HG02840 (cell line): ENCODE data around the gene EPHB4.
"Not testable (repeated sequence)": the region's sequence is repeated elsewhere in the genome, so short reads cannot be mapped to it uniquely, and the experiment has no call there.

Source experiments
- ATAC-seq: cut with Tn5 transposase; IDR thresholded peaks from one replicate; pipeline ENCODE4 v1.9.1; 2021; ENCODE audit warnings: mild to moderate bottlenecking, moderate library complexity, moderate number of reproducible peaks; ENCODE audit not compliant: unreplicated experiment, low FRiP score

Gene EPHB4

DNA sequence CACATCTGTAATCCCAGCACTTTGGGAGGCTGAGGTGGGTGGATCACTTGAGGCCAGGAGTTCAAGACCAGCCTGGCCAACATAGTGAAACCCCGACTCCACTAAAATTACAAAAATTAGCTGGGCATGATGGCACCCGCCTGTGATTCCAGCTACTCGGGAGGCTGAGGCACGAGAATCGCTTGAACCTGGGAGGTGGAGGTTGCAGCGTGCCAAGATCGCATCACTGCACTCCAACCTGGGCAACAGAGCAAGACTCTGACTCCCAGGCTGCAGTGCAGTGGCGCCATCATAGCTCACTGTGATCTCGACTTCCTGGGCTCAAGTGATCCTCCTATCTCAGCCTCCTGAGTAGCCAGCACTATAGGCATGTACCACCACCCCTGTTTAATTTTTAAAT lies 27.6 kb upstream of the EPHB4 start:
- not testable (repeated sequence) for ATAC-seq

DNA sequence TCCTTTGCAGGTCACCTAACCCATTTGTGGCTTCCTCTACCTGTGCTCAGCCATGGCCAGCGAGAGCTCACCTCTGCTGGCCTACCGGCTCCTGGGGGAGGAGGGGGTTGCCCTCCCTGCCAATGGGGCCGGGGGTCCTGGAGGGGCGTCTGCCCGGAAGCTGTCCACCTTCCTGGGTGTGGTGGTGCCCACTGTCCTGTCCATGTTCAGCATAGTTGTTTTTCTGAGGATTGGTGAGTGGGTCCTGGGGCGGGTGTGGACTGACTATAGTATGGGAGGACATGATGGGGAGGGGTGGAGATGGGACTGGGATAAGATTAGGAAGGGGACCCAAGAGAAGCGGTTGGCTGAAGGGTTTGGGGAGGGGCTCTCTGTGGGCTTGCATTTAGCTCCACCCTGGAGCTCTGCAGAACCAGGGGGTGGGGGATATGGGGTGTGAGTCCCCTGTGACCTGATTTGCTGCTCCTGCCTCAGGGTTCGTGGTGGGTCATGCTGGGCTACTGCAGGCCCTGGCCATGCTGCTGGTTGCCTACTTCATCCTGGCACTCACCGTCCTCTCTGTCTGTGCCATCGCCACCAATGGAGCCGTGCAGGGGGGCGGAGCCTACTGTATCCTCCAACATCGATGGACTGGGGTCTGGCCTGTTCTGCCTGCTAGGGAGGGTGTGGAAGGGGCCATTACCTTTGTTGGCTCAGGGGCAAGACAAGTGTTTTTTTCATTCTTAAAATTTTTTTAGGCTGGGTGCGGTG lies 27.0 kb upstream of the EPHB4 start:
- no peak for ATAC-seq

DNA sequence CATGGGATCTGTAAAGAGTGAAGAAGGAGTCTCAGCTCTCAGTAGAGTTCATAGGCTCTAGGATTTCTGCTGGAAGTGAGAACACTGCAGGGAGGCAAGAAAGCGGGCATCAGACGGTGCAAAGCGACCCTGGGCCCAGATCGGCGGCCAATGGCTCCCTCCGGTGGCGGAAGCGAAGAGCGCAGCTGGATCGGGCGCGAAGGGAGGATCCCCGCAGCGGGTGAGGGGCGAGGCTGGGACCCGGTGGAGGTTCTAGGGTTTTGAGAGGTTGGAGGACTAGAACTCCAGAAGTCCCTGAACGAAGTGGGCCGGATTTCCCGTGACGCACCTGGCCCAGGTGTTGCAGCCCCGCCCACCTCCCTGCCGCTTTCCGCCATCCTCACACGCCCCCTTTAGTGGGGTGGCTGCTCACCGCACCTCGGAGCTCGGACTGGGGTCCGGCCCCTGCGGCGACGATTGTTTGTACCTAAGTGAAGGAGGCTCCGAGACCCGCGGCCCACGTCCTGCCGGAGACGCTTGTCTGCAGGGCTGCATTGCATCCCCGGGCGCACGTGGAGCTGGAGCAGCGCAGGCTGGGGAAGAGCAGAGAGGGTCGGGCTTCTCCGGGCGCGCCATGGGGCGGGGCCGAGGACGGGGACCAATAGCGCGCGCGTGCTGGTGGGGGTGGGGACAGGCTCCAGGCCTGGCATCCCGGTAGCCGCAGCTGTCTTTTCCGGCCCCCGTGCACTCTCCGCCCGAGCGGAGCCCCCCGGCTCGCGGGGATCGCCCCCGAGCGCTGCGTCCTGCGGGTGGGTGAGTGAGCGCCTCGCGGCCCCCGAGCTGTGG lies 24.9 kb upstream of the EPHB4 start, which contains the start of gene SLC12A9:
SLC12A9 (plus strand) TSS at position 666 of the 825 bp plus-strand sequence. CDS start 1,485 bp downstream, outside the sequence.
- ATAC-seq: peak; percentile 80

DNA sequence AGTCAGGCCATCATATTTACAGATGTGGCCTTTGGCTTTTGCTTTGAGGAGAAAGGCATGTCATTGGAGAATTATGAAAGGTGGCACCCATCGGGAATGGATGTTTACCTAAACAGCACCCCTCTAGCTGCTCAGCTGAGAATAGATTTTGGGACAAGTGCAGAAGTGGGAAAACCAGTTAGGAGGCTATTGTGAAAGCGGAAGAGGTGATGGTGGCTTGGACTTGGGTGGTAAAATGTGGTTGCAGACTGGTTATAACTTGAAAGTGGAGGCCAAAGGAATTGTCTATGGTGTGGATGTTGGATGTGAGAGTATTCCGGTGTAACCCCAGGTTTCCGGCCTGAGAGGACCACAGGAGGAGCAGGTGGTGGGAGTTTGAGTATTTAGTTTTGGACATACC lies 20.0 kb upstream of the EPHB4 start:
- no peak for ATAC-seq

DNA sequence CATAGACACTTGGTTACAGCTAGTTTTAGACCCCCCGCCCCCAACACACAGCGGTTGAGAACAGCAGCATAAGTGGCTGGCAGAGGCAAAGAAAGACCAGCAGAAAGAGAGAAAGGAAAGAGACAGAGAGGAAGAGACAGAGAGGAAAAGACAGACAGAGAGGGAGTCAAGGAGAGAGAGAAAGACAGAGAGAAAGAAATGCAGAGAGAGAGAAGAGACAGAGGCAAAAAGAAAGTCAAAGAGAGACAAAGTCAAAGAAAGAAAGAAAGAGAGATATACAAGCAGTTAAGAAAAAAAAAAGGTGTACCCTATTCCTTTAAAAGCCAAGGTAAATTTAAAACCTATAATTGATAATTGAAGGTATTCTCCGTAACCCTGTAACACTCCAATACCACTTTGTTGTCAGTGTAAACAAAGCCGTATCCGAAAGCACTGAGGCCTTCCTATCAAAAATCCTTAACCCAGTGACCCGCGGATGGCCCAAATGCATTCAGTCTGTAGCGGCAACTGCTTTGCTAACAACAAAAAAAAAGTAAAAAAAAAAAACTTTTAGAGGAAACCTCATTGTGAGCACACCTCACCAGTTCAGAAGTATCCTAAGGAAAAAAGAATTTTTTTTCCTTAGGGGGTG lies 13.3 kb upstream of the EPHB4 start:
- no peak for ATAC-seq

DNA sequence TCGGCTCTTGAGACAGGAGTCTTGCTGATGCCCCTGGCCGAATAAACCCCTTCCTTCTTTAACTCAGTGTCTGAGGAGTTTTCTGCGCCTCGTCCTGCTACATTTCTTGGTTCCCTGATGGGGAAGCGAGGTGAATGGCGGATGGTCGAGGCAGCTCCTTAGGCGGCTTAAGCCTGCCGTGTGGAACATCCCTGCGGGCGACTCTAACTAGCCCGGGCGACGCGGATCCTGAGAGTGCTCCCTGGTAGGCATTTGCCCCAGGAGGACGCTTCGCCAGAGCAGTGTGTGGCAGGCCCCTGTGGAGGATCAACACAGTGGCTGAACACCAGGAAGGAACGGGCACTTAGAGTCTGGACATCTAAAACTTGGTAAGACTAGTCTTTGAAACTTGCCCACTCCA lies 12.0 kb upstream of the EPHB4 start:
- no peak for ATAC-seq

DNA sequence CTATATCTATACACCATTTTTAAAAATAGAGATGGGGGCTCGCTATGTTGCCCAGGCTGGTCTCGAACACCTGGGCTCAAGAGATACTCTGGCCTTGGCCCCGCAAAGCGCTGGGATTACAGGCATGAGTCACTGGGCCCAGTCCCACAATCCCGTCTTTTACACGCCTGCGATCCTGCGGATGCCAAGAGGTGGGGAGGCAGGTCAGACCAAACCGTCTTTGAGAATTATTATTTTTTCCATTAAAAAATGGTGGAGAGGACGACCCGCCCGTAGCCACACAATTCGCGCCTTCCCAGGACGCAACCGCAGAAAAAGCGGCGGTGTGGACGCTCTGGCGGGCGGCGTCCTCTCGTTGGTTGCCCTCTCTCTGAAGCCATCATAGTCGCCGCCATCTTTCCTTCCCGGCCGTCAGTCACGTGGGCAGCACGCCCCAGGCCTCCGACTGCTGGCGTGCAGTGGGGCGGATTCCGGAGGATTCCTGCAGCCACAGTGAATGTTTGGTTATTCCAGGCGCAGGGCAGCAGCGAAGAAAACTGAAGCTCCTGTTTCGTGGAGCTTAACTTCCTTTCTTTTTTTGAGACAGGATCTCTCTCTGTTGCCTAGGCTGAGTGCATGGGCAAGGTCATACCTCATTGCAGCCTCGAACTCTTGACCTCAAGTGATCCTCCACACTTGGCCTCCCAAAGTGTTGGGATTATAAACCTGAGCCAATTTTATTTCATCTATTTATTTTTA lies 9.9 kb upstream of the EPHB4 start:
- no peak for ATAC-seq

DNA sequence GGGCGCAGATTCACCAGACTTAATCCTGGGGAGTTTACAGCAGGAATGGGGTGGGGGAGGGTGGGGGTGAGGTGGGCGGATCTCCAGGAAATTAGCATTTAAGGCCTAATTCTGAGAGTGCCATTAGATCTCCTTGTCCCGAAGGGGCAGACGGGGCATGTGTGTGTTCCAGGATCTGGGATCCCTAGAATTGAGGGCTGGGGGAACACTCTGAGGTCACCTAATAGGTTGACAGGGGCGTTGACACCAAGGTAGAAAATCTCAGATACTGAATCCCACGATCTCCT lies 9.4 kb upstream of the EPHB4 start:
- ATAC-seq: no peak

DNA sequence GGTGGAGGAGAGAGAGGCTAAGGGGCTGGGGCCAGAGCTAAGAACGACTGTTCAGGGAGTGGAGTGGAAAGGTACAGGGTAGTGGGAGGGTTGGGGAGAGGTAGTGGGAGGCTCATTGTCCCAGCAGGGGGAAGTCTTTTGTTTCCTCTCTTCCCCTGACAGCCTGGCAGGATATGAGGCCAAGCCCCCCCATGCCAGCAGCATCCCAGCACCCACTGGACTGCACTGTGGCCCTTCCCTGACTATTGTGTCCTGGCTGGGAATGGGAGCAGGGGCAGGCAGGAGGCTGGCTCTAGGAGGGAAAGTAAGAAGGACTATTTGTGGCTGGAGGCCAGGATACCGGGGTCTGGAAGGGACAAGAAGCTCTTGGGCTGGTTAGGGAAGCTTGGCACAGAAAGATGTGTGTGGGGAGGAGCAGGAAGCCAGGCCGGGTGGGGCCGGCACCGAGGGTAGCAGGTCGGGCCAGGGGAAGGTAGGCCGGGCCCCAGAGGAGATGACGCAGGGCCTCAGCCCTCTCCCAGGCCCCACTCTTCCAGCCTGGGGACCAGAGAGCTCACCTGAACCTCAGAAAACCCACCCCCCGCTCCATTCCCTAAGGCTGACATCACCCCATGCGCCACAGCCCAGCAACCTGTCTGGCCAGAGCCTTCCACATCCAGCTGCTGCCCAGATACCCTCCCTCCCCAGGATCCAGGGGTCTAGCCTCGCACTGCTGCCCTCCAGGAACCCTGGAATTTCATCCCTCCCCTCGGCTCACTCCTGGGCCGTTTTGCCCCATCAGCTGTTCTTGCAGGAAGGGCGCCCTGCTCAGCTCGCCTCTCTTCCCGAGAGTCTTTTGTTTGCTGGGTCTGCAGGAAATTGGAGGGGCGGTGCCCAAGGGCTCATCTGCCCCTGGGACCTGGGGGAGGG lies 8.8 kb upstream of the EPHB4 start:
- no peak for ATAC-seq

DNA sequence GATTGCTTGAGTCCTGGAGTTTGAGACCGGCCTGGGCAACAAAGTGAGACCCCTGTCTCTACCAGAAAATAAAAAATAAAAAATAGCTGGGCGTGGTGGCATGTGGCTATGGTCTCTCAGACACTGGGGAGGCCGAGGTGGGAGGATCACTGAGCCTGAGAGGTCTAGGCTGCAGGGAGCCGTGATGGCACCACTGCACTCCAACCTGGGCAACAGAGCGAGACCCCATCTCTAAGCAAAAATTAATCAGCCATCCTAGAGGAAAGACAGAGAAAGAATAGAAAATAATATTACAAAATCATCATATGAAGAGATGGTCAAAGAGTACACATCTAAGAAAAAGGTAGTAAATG lies 4.9 kb upstream of the EPHB4 start:
- no peak for ATAC-seq

DNA sequence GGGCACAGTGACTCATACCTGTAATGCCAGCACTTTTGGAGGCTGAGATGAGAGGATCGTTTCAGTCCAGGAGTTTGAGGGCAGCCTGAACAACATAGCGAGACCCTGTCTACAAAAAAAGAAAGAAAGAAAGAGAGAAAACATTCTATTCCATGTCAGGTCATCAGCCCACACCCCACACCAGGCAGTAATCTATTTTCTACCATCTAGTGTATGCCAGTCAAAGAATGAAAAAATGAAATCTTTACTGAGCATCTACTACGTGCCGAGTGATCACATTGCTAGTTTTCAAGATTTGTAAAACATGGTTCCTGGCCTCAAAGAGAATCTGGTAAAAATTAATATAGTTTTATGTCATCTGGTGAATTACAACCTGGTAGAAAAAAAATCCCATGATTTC lies 3.1 kb upstream of the EPHB4 start:
- ATAC-seq: no peak

DNA sequence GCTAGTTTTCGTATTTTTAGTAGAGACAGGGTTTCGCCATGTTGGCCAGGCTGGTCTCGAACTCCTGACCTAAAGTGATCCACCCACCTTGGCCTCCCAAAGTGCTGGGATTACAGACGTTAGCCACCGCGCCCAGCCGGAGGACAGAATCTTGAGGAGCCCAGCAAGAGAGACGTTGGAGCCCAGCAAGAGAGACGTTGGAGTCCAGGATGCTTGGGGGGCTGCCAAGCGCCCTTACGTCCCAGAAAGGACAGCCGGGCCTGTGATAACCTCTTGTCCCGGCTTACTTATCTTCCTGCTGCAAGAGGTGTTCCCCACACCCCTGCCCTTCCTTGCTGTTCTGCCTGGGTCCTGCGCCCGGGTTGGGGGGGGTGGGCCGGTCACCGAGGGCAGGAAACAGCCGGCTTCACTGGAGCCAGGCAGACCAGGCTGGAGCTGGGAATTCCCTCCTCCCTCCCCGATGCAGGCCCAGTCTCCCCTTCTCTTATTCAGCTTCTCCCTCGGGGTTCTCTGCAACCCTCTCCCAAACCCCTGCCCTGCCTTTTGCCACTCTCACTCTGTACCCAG lies 1.9 kb upstream of the EPHB4 start:
- no peak for ATAC-seq

DNA sequence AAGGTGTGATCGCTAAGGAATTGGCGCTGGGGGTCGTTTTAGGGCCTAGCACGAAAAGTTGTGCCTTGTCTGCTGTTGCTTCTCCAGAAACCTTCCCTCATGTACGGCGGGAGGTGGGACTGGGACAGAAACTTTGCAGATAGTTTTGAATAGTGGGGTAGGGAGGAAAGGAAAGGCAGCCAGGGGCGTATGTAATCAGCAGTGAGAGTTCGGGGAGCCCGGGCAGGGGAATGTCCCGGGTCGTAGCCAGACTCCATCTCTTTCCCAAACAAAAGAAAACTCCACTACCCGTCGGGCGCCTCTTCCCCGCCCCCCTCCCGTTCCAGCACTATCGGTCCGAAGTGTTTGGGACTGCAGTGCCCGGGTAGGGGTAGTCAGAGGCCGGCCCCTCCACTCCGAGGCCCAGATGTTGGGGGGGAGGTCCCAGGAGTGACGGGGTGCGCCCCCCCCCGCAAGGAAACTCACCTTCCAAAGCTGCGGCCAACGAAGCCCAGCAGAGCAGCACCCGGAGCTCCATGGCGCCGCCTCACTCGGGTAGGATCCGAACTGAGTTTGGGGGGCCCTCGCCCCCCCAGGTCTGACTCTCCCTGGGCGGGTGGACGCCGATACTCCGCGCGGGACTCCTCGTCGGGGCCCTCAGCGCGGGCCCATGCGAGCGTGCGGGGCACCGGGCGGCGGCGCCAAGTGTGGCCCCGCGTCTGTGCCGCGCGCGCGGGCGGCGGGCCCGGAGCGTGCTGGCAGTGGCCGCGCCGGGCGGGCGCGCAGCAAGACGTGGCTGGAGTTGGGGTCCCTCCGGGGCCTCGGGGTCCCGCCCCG lies 601 bp downstream of the EPHB4 start:
- ATAC-seq: no peak

DNA sequence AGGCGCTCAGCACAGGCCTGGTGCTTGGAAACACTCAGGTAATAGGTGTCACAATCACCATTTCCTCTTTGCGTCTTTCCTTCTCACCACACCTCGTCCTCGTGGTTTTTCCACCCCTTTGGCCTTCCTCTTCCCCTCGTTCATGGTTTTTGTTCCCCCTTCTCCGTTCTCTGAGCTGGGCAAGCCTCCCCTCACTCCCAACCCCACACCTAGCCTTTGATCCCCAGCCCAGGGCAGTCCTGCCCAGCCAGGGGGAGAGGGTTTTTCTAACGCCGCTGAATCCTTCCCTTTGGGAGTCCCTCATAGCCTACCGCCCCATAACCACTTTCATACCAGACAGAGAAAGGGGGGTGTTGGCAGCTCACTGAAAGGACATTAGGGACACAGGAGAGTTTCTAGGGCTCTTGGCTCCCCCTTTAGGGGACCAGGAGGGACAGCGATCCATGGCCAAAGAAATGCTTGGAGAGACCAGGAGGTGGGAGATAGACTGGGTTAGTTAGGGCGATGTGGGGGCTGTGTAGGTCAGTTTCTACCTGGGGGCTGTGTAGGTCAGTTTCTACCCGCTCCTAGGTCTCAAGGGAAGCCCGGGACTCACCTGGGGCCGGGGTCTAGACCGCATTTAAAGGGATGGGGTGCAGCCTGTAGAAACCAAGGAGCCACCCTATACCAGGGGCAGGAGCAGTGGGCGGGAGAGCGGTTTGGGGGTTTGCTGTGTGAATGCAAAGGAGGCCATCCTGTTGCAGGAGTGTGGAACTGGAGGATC lies 1.4 kb downstream of the EPHB4 start:
- ATAC-seq: no peak

DNA sequence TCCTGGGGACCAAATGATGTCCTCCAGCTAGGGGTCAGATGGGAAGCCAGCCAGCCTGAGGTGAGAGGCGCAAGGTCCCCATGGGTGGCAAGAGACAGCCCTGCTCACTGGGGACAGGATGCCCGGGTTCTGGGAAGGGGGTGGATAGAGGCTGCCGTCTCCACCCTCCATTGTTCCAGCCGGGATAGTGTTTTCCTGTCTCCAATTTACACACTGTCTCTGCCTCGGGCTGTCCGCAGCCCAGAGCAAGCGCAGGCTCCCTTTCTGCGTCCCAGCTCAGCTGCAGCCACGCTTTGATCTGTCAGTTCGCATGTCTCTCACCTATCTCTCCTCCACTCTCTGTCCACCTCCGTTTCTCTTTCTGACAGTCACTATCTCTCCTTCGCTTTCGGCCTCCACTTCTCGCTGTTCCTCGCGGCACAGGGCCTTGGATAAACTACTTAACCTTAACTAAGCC lies 2.1 kb downstream of the EPHB4 start:
- ATAC-seq: no peak

DNA sequence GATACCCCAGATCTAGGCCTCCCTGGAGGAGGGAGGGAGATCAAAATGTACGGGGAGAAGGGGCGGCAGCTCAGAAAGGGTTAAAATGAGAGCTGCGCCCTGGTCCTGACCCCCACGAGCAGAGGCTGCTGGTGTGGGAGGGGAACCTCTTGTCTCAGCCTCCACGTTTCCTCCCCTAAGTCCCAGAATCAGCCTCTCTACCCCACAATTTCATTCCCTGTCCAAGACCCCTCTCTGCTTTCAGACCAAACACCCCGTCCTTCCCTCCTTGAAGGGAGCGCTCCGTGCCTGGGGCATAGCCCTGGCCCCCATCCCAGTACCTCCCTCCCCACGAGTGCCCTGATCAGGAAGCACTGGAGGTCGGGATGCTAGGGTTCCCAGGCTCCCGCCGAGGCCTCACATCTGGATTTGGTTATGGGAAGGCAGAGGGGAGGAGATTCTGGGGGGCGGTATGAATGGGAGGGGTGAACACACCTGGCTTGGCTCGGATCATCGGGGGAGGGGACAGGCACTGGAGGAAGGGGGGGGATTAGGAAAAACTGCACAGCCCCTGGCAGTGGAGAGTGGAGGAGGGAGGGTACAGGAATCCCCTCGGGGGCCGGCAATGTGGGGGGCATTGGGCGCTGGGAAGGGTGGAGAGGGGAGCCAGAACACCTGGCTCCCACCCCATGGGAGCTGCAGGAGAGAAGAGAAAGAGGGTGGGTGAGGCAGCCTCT lies 2.7 kb downstream of the EPHB4 start:
- no peak for ATAC-seq

DNA sequence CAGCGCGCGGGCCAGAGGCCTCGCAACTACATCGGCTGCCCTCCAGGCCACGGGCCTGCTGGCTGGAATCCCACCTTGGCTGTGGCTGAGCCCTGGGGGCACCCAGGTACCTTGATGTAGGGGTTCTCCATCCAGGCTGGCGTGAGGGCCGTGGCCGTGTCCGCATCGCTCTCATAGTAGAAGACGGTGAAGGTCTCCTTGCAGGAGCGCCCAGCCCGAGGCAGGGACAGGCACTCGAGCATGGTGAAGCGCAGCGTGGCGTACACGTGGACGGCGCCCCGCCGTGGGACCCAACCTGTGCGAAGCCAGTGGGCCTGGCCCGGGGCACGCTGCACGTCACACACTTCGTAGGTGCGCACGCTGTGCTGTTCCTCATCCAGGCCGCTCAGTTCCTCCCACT lies 3.8 kb downstream of the EPHB4 start:
- ATAC-seq: no peak
